Neural cell (in vitro differentiated cells): ENCODE results near the gene CNOT6.

Experiments
- EP300 ChIP-seq: fragments of 450-650 bp; conservative IDR thresholded peaks from 2 replicates; pipeline ENCODE4 v1.6.1; 2014; ENCODE audit warnings: antibody characterized with exemption, mild to moderate bottlenecking, moderate library complexity; ENCODE audit not compliant: poor library complexity, severe bottlenecking
- EZH2 ChIP-seq: fragments of 200-600, 300-800 bp; shearing (Covaris generic), sonication (generic); IDR thresholded peaks from 2 replicates; pipeline ENCODE4 v1.6.1; 2014; ENCODE audit warnings: antibody characterized with exemption, low read length, borderline replicate concordance, mild to moderate bottlenecking; ENCODE audit not compliant: insufficient read depth, poor library complexity, severe bottlenecking
- POLR2AphosphoS5 ChIP-seq: IDR thresholded peaks from 2 replicates; pipeline ENCODE4 v1.6.1; 2012
- TF ChIP-seq, protein P1 (sequence below): fragments of 450-650 bp; IDR thresholded peaks from 2 replicates; pipeline ENCODE4 v1.5.1; 2014; ENCODE audit warnings: antibody characterized with exemption, mild to moderate bottlenecking, moderate library complexity; ENCODE audit not compliant: poor library complexity, severe bottlenecking

DNA sequence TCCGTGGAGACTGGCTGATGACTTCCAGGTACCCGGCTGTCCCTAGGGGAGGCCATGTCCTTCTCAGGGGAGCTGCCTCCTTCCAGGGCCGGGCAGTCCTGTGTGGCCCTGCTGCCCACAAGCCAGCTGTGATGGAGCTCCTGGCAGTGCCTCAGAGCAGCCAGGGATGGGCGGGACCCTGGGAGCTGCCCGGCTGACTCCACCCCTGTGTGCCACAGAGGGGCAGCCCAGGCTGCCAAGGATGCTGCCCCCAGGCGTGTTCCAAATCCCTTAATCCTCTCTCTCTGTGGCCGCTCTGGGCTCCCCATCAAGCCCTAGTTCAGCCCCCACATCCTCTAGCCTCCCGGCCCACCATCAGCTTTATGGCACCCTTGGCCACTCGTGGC, 104.1 kb downstream of the CNOT6 start:
- TF ChIP-seq, protein P1, sequence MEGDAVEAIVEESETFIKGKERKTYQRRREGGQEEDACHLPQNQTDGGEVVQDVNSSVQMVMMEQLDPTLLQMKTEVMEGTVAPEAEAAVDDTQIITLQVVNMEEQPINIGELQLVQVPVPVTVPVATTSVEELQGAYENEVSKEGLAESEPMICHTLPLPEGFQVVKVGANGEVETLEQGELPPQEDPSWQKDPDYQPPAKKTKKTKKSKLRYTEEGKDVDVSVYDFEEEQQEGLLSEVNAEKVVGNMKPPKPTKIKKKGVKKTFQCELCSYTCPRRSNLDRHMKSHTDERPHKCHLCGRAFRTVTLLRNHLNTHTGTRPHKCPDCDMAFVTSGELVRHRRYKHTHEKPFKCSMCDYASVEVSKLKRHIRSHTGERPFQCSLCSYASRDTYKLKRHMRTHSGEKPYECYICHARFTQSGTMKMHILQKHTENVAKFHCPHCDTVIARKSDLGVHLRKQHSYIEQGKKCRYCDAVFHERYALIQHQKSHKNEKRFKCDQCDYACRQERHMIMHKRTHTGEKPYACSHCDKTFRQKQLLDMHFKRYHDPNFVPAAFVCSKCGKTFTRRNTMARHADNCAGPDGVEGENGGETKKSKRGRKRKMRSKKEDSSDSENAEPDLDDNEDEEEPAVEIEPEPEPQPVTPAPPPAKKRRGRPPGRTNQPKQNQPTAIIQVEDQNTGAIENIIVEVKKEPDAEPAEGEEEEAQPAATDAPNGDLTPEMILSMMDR: no peak
- TF ChIP-seq EP300 (no peak), POLR2AphosphoS5 (no peak), EZH2 (no peak)
